GM18507 (cell line): Measurements from ENCODE around the gene STK39.
"Not testable (repeated sequence)": the region's sequence is repeated elsewhere in the genome, so short reads cannot be mapped to it uniquely, and the experiment has no call there.

ENCODE experiments used
- DNase-seq: peaks from one replicate; pipeline ENCODE4 v3.0.0; 2011; ENCODE audit warnings: low read depth; ENCODE audit not compliant: insufficient read length; ENCODE audit errors: extremely low spot score
- FAIRE-seq: peaks from 2 replicates; lab custom pipeline; 2011; peaks lifted over from hg19 to GRCh38; lab: Jason Lieb, UNC

Gene STK39

GRCh38 chr2:168247341-168248261 lies at the start of gene STK39:
Gene STK39, minus strand, starts transcription at chr2:168247595. Its CDS starts 160 bp downstream, at chr2:168247435.
- FAIRE-seq: no peak
- no peak for DNase-seq

GRCh38 chr2:168295051-168295450 lies 47.7 kb upstream of the STK39 start:
- no peak for DNase-seq
- FAIRE-seq: no peak

GRCh38 chr2:168294409-168294808 lies 47.0 kb upstream of the STK39 start:
- FAIRE-seq (no peak), DNase-seq (no peak)

GRCh38 chr2:168293766-168294165 lies 46.4 kb upstream of the STK39 start:
- DNase-seq (no peak), FAIRE-seq (no peak)

- DNase-seq (no peak), FAIRE-seq (no peak)
Observed at GRCh38 chr2:168290391-168290790, 43.0 kb upstream of the STK39 start.

- DNase-seq (no peak), FAIRE-seq (no peak)
Observed at GRCh38 chr2:168289880-168290279, 42.5 kb upstream of the STK39 start.

- no peak for FAIRE-seq
- no peak for DNase-seq
Observed at GRCh38 chr2:168286535-168286934, 39.1 kb upstream of the STK39 start.

GRCh38 chr2:168278424-168278888 lies 31.1 kb upstream of the STK39 start:
- DNase-seq (no peak), FAIRE-seq (no peak)

- no peak for FAIRE-seq
- no peak for DNase-seq
Observed at GRCh38 chr2:168277276-168277675, 29.9 kb upstream of the STK39 start.

- DNase-seq (no peak), FAIRE-seq (no peak)
Observed at GRCh38 chr2:168272225-168272624, 24.8 kb upstream of the STK39 start.

- not testable (repeated sequence) for DNase-seq, FAIRE-seq
Observed at GRCh38 chr2:168262926-168263325, 15.5 kb upstream of the STK39 start.

- FAIRE-seq (no peak), DNase-seq (no peak)
Observed at GRCh38 chr2:168256448-168256847, 9.1 kb upstream of the STK39 start.

- DNase-seq (no peak), FAIRE-seq (no peak)
Observed at GRCh38 chr2:168255866-168256265, 8.5 kb upstream of the STK39 start.

GRCh38 chr2:168255103-168255502 lies 7.7 kb upstream of the STK39 start:
- FAIRE-seq (no peak), DNase-seq (no peak)

GRCh38 chr2:168254158-168254935 lies 7.0 kb upstream of the STK39 start:
- FAIRE-seq (no peak), DNase-seq (no peak)

- FAIRE-seq: no peak
- DNase-seq: no peak
Observed at GRCh38 chr2:168253379-168253778, 6.0 kb upstream of the STK39 start.

GRCh38 chr2:168252976-168253375 lies 5.6 kb upstream of the STK39 start:
- no peak for FAIRE-seq

GRCh38 chr2:168246483-168247340 lies 683 bp downstream of the STK39 start:
- DNase-seq (no peak), FAIRE-seq (no peak)

More at GRCh38 chr2:168252976-168253375, 5.6 kb upstream of the STK39 start:
- no peak for DNase-seq

GRCh38 chr2:168246072-168246482 lies 1.3 kb downstream of the STK39 start:
- no peak for FAIRE-seq
- no peak for DNase-seq
